Fibroblast of lung (primary cell): ENCODE measurements around the gene GUK1. TPM values are rescaled to one million over a fixed set of nuclear protein-coding genes. Genes with fewer than 3 reads are reported as not detected.

ENCODE experiments used
- DNase-seq, 2 donors: peaks; one replicate each; pipeline versions ENCODE4 v3.0.0 to v3.0.0-alpha.2; 2010; ENCODE audit warnings: low read depth in 2 of 2
- H2AFZ ChIP-seq: 2 replicates; pipeline ENCODE4 v1.5.1; 2012; ENCODE audit warnings: low read length, control low read depth, inconsistent platforms
- H3K27ac ChIP-seq: 2 replicates; pipeline ENCODE4 v1.5.1; 2011; ENCODE audit warnings: low read length, control low read depth; ENCODE audit not compliant: insufficient read depth
- H3K27me3 ChIP-seq: 2 replicates; pipeline ENCODE4 v1.5.1; 2011; ENCODE audit warnings: mild to moderate bottlenecking, low read length; ENCODE audit not compliant: control insufficient read depth, insufficient read depth
- H3K36me3 ChIP-seq: 2 replicates; pipeline ENCODE4 v1.5.1; 2011; ENCODE audit warnings: low read length; ENCODE audit not compliant: control insufficient read depth, insufficient read depth
- H3K4me1 ChIP-seq: 2 replicates; pipeline ENCODE4 v1.5.1; 2011; ENCODE audit warnings: low read length; ENCODE audit not compliant: control insufficient read depth, insufficient read depth; ENCODE audit errors: extremely low read depth
- H3K4me2 ChIP-seq: 2 replicates; pipeline ENCODE4 v1.5.1; 2011; ENCODE audit warnings: low read length, control low read depth; ENCODE audit not compliant: insufficient read depth; ENCODE audit errors: extremely low read depth
- H3K4me3 ChIP-seq, 4 experiments: fragments of 200-600 bp in 1 of 4; sonication (generic) in 1 of 4; replicated peaks in 1 of 4; 2 replicates each; pipeline ENCODE4 v1.5.1; 2011 to 2016; ENCODE audit warnings: low read length in 4 of 4, low read depth in 3 of 4, mild to moderate bottlenecking in 3 of 4, control low read depth in 2 of 4, inconsistent platforms in 1 of 4, mixed read lengths in 1 of 4; ENCODE audit not compliant: insufficient read depth in 1 of 4; ENCODE audit errors: control extremely low read depth in 1 of 4
- H3K79me2 ChIP-seq: 2 replicates; pipeline ENCODE4 v1.5.1; 2012; ENCODE audit warnings: mild to moderate bottlenecking, low read length, inconsistent platforms; ENCODE audit not compliant: control insufficient read depth, insufficient read depth
- H3K9ac ChIP-seq: 2 replicates; pipeline ENCODE4 v1.5.1; 2011; ENCODE audit warnings: mild to moderate bottlenecking, low read length, control low read depth; ENCODE audit not compliant: insufficient read depth
- H3K9me3 ChIP-seq: 2 replicates; pipeline ENCODE4 v1.5.1; 2012; ENCODE audit warnings: low read depth, low read length; ENCODE audit not compliant: control insufficient read depth, insufficient read depth
- H4K20me1 ChIP-seq: 2 replicates; pipeline ENCODE4 v1.5.1; 2011; ENCODE audit warnings: low read length; ENCODE audit not compliant: control insufficient read depth, insufficient read depth; ENCODE audit errors: extremely low read depth
- CTCF ChIP-seq, 2 donors: IDR thresholded peaks in 1 of 2; conservative IDR thresholded peaks in 1 of 2; 1 replicate in 1 of 2; 2 replicates in 1 of 2; pipeline ENCODE4 v1.5.1; 2011 to 2012; ENCODE audit warnings: low read length in 2 of 2, control low read depth in 1 of 2, inconsistent platforms in 1 of 2, low read depth in 1 of 2, mild to moderate bottlenecking in 1 of 2
- EZH2 ChIP-seq: IDR thresholded peaks from 2 replicates; pipeline ENCODE4 v1.5.1; 2012; ENCODE audit warnings: low read length, control low read depth, mild to moderate bottlenecking; ENCODE audit errors: missing control alignments
- polyA plus RNA-seq, 2 donors: library from polyadenylated mRNA; depleted of rRNA in 1 of 2; stranded (reverse) in 1 of 2; unstranded in 1 of 2; fragments of >200 nt; gene quantifications; 2 replicates each; pipeline ENCODE4 v1.2.1, GENCODE V29; 2011 to 2012; ENCODE audit warnings: missing spikeins in 1 of 2
- total RNA-seq: library from RNA; depleted of rRNA; stranded (reverse); fragments of >200 nt; gene quantifications from 2 replicates; pipeline ENCODE4 v1.2.1, GENCODE V29; 2014

Gene GUK1
- total and polyA plus RNA-seq, 2 donors (not counting 1 experiment from before 2014, with no cell fraction given): 217 to 479 TPM

DNA sequence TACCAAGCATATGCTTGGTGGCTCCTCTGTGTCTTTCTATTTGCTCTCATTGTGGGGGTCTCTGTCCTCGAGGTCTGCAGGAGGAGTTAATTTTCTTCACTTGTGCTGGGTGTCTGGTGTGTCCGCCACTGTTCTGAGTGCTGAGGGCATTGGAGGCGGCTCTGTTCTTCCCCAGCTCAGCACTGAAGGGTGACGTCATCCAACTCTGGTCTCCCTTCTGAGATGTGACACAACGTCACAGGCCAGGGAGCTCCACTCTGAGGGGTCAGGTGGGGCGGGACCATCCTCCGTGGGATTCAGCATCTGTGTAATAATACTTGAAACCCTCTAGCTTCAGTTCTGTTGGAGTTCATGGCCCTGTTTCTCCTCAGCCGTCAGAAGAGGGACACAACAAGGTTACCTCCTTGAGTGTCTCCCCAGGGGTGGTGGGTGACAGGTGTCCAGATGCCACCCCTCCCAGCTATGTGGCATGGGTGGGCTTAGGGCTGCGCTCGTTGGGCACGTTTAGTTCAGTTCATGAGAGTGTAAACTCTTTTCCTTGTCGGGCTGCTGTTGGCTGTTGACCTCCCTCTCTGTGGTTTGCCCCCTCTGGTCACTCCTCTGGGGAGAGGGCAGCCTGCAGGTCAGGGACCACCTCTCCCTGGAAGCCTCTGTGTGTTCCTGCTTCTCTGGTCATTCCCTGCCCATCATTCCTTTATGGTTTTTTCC, 28.6 kb downstream of the GUK1 start:
- TF ChIP-seq CTCF (conservative IDR thresholded peaks at IDR 0.05 in 1 of 2, IDR thresholded peaks at IDR 0.05 in 1 of 2; ENCODE audit: low read depth in 1 of 2, low read length in 2 of 2): no peak
- no peak for TF ChIP-seq EZH2
- H4K20me1 ChIP-seq: no peaks in the 10 kb centered on the region
- H3K36me3 ChIP-seq: no peaks in the 10 kb centered on the region
- no peaks in the 10 kb centered on the region for H3K79me2 ChIP-seq
- no peak for DNase-seq
- H3K4me1 ChIP-seq: no peaks in the 10 kb centered on the region
- H3K27me3 ChIP-seq: no peaks in the 10 kb centered on the region
- no peak overlapping the region for H3K4me2 ChIP-seq
- no peak overlapping the region for H3K9ac ChIP-seq
- H3K9me3 ChIP-seq: no peaks in the 10 kb centered on the region
- H2AFZ ChIP-seq: no peak overlapping the region
- H3K27ac ChIP-seq: no peak overlapping the region
- no peak overlapping the region for H3K4me3 ChIP-seq

GRCh38 chr1:228169345-228169744, 29.3 kb downstream of the GUK1 start:
- Histone ChIP-seq H3K27ac (no peak overlapping the region), H3K27me3 (no peaks in the 10 kb centered on the region), H3K4me2 (no peak overlapping the region), H3K4me3 (no peak overlapping the region), H4K20me1 (no peaks in the 10 kb centered on the region), H3K36me3 (no peaks in the 10 kb centered on the region), H3K79me2 (no peaks in the 10 kb centered on the region), H3K9me3 (no peaks in the 10 kb centered on the region), H3K4me1 (no peaks in the 10 kb centered on the region), H2AFZ (no peak overlapping the region), H3K9ac (no peak overlapping the region)
- DNase-seq: no peak
- TF ChIP-seq EZH2 (no peak), CTCF (conservative IDR thresholded peaks at IDR 0.05 in 1 of 2, IDR thresholded peaks at IDR 0.05 in 1 of 2; ENCODE audit: low read depth in 1 of 2, low read length in 2 of 2) (no peak)

- Histone ChIP-seq H3K9me3 (no peaks in the 10 kb centered on the region), H3K27me3 (no peaks in the 10 kb centered on the region), H3K4me1 (no peaks in the 10 kb centered on the region), H3K79me2 (no peaks in the 10 kb centered on the region), H2AFZ (no peak overlapping the region), H4K20me1 (no peaks in the 10 kb centered on the region), H3K36me3 (no peaks in the 10 kb centered on the region), H3K4me2 (no peak overlapping the region), H3K4me3 (no peak overlapping the region), H3K9ac (no peak overlapping the region), H3K27ac (no peak overlapping the region)
- TF ChIP-seq CTCF (conservative IDR thresholded peaks at IDR 0.05 in 1 of 2, IDR thresholded peaks at IDR 0.05 in 1 of 2; ENCODE audit: low read depth in 1 of 2, low read length in 2 of 2): no peak
- TF ChIP-seq EZH2: no peak
- DNase-seq: no peak
Measured at GRCh38 chr1:228170666-228171065, 30.6 kb downstream of the GUK1 start.
